ENCODE measurements around the gene CT45A9.
"Not testable (repeated sequence)": the region's sequence is repeated elsewhere in the genome, so short reads cannot be mapped to it uniquely, and the experiment has no call there.

CT45A9 gene, protein sequence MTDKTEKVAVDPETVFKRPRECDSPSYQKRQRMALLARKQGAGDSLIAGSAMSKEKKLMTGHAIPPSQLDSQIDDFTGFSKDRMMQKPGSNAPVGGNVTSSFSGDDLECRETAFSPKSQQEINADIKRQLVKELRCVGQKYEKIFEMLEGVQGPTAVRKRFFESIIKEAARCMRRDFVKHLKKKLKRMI

DNA sequence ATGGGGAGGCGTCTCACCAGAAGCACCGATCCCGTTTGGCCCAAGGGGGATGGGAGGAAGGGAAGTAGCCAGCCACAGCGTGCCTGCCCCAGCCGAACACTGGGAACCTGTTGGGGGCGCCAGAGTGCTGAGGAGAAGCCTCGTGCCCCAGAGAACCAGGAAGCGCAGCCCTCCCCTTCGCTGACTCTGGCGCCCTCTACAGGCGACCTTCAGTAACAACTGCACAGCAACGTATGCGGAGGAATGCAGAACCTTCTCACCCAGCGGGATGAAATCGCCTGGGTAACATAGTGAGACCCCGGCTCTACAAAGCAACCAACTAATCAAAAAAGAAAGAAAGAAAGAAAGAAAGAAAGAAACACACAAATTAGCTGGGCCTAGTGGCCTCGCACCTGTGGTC is at the start of gene CT45A9:
TSS of gene CT45A9 (minus strand) at position 101 of the 400 bp plus-strand sequence. CDS start 3,751 bp downstream, outside the sequence.
- H3K36me3 ChIP-seq (ENCODE audit: control insufficient read depth in 2 of 2, insufficient read depth in 2 of 2, low read length in 2 of 2); H3K9ac ChIP-seq (ENCODE audit: low read depth in 1 of 2, low read length in 2 of 2); H3K27ac ChIP-seq (ENCODE audit: low read depth in 2 of 2, low read length in 2 of 2); H3K4me3 ChIP-seq (ENCODE audit: low read length in 2 of 2); H3K27me3 ChIP-seq (ENCODE audit: control insufficient read depth in 2 of 2, insufficient read depth in 2 of 2, low read length in 2 of 2); H3K9me3 ChIP-seq (ENCODE audit: control insufficient read depth in 2 of 2, low read length in 2 of 2); H3K4me1 ChIP-seq (ENCODE audit: control insufficient read depth in 2 of 2, insufficient read depth in 2 of 2, low read length in 2 of 2): not testable (repeated sequence)

DNA sequence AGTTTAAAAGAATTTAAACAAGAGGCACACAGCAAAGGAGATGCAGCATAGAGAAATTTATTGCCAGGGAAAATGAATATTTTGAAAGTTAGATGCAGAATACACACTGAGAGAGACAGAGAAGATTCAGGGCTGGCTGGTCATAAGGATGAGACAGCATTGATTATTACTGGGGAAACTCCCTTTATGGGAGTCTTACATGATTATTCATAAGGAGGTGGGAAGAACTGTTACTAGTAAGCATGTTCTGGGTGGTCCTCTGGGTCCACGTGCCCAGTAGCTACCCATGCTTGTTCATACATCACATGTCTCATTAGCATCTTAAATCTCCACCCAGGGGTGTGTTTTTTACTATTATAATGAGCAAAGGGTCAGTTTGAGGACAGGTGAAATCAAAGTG is 48.9 kb upstream of the CT45A9 start:
- H3K27ac ChIP-seq (ENCODE audit: low read depth in 2 of 2, low read length in 2 of 2); H3K4me3 ChIP-seq (ENCODE audit: low read length in 2 of 2); H3K9ac ChIP-seq (ENCODE audit: low read depth in 1 of 2, low read length in 2 of 2); H3K9me3 ChIP-seq (ENCODE audit: control insufficient read depth in 2 of 2, low read length in 2 of 2); H3K36me3 ChIP-seq (ENCODE audit: control insufficient read depth in 2 of 2, insufficient read depth in 2 of 2, low read length in 2 of 2); H3K4me1 ChIP-seq (ENCODE audit: control insufficient read depth in 2 of 2, insufficient read depth in 2 of 2, low read length in 2 of 2); H3K27me3 ChIP-seq (ENCODE audit: control insufficient read depth in 2 of 2, insufficient read depth in 2 of 2, low read length in 2 of 2): not testable (repeated sequence)

DNA sequence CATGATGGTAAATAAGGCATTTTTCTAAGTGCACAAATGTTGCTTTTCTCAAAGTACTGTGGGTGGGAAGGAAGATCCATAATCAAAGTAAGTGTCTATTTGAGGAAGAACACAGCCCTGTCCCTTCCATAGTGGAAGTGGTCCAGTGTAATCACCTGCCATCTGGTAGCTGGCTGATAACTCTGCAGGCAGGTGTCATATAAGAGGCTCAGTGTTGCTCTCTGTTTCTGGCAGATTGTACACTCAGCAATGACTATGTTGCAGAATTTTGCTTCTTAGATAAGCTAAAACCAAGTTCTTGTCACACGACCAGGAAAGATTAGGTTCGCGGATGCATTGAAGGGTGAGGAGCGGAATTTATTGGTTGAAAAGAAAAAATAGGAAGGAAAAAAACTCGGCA is 42.8 kb upstream of the CT45A9 start:
- Histone ChIP-seq H3K4me1 (ENCODE audit: control insufficient read depth in 2 of 2, insufficient read depth in 2 of 2, low read length in 2 of 2) (no peaks in the 10 kb centered on the region), H3K27ac (ENCODE audit: low read depth in 2 of 2, low read length in 2 of 2) (no peak overlapping the region), H3K9ac (ENCODE audit: low read depth in 1 of 2, low read length in 2 of 2) (no peak overlapping the region), H3K9me3 (ENCODE audit: control insufficient read depth in 2 of 2, low read length in 2 of 2) (no peaks in the 10 kb centered on the region), H3K4me3 (ENCODE audit: low read length in 2 of 2) (no peak overlapping the region), H3K36me3 (ENCODE audit: control insufficient read depth in 2 of 2, insufficient read depth in 2 of 2, low read length in 2 of 2) (no peaks in the 10 kb centered on the region), H3K27me3 (ENCODE audit: control insufficient read depth in 2 of 2, insufficient read depth in 2 of 2, low read length in 2 of 2) (no peaks in the 10 kb centered on the region)

DNA sequence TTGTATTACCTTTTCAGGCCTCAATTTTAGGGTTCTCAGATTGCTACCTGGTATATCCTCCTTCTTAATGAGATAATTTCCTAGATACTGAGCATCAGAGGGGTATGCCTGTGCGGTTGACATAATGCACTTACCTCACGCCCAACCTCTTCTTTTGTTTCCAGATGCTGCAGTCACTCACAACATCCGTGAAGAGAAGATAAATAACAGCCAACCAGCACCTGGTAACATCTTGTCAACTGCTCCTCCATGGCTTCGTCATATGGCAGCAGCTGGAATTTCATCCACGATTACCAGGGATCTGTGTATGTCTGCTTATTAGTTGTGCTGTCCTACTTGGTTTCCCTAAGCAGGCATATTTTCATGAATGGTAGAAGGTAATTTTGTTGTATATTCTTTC is 38.6 kb upstream of the CT45A9 start:
- no peaks in the 10 kb centered on the region for H3K4me1 ChIP-seq (ENCODE audit: control insufficient read depth in 2 of 2, insufficient read depth in 2 of 2, low read length in 2 of 2)
- no peak overlapping the region for H3K9ac ChIP-seq (ENCODE audit: low read depth in 1 of 2, low read length in 2 of 2)
- H3K27ac ChIP-seq (ENCODE audit: low read depth in 2 of 2, low read length in 2 of 2): no peak overlapping the region
- no peaks in the 10 kb centered on the region for H3K27me3 ChIP-seq (ENCODE audit: control insufficient read depth in 2 of 2, insufficient read depth in 2 of 2, low read length in 2 of 2)
- no peaks in the 10 kb centered on the region for H3K36me3 ChIP-seq (ENCODE audit: control insufficient read depth in 2 of 2, insufficient read depth in 2 of 2, low read length in 2 of 2)
- H3K9me3 ChIP-seq (ENCODE audit: control insufficient read depth in 2 of 2, low read length in 2 of 2): no peaks in the 10 kb centered on the region
- no peak overlapping the region for H3K4me3 ChIP-seq (ENCODE audit: low read length in 2 of 2)

DNA sequence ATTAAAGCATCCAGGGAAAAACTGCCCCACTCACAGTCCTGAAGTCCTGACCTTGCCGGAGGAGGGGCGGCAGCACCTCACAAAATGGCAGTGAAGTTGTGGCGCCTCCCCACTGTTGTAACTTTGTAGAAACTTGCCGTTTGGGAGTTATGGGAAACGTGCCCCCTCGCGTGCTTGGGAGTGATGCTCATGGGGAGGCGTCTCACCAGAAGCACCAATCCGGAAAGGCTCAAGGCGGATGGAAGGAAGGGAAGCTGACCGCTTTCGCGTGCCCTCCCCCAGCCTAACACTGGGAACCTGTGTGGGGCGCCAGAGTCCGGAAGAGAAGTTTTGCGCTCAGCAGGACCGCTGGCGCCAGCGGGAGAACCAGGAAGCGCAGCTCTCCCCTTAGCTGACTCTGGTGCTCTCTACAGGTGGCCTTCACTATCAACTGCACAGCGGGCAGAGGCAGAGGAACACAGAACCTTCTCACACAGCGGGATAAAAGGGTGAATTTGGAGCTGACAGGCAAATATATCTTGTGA is 21.7 kb upstream of the CT45A9 start, which contains the start of the genes CT45A10 and SAGE1:
TSS of gene CT45A10 (minus strand) at position 151 of the 524 bp plus-strand sequence. CDS start 8,100 bp downstream, outside the sequence.
TSS of gene SAGE1 (plus strand) at position 423 of the 524 bp plus-strand sequence. CDS start 2,527 bp downstream, outside the sequence.
- Histone ChIP-seq H3K9ac (ENCODE audit: low read depth in 1 of 2, low read length in 2 of 2) (no peak within 1 kb of the TSS), H3K4me1 (ENCODE audit: control insufficient read depth in 2 of 2, insufficient read depth in 2 of 2, low read length in 2 of 2) (no peaks in the 10 kb centered on the region), H3K4me3 (ENCODE audit: low read length in 2 of 2) (no peak within 1 kb of the TSS), H3K36me3 (ENCODE audit: control insufficient read depth in 2 of 2, insufficient read depth in 2 of 2, low read length in 2 of 2) (no peaks in the 10 kb centered on the region), H3K27ac (ENCODE audit: low read depth in 2 of 2, low read length in 2 of 2) (no peak within 1 kb of the TSS), H3K27me3 (ENCODE audit: control insufficient read depth in 2 of 2, insufficient read depth in 2 of 2, low read length in 2 of 2) (no peaks in the 10 kb centered on the region), H3K9me3 (ENCODE audit: control insufficient read depth in 2 of 2, low read length in 2 of 2) (no peaks in the 10 kb centered on the region)

DNA sequence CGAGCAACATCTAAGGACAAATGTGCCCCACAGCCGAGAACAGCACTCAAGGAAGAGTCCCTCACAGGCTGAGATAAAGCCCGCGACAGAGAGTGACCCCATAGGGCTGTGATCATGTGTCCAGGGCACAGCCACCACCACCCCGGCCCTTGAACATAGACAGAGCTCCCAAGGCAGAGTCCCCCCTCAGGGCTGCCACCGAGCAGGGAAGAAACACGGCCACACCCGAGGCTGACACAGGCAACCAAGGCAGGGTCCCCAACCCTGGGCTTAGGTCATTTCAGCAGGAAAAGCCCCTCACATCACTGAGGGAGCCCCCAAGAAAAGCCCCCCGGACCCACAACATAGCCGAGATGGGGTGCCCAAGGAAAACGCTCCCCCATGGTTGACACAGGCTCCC is 21.2 kb upstream of the CT45A9 start:
- Histone ChIP-seq H3K9ac (ENCODE audit: low read depth in 1 of 2, low read length in 2 of 2) (no peak overlapping the region), H3K27me3 (ENCODE audit: control insufficient read depth in 2 of 2, insufficient read depth in 2 of 2, low read length in 2 of 2) (no peaks in the 10 kb centered on the region), H3K27ac (ENCODE audit: low read depth in 2 of 2, low read length in 2 of 2) (no peak overlapping the region), H3K4me1 (ENCODE audit: control insufficient read depth in 2 of 2, insufficient read depth in 2 of 2, low read length in 2 of 2) (no peaks in the 10 kb centered on the region), H3K4me3 (ENCODE audit: low read length in 2 of 2) (no peak overlapping the region), H3K9me3 (ENCODE audit: control insufficient read depth in 2 of 2, low read length in 2 of 2) (no peaks in the 10 kb centered on the region), H3K36me3 (ENCODE audit: control insufficient read depth in 2 of 2, insufficient read depth in 2 of 2, low read length in 2 of 2) (no peaks in the 10 kb centered on the region)

DNA sequence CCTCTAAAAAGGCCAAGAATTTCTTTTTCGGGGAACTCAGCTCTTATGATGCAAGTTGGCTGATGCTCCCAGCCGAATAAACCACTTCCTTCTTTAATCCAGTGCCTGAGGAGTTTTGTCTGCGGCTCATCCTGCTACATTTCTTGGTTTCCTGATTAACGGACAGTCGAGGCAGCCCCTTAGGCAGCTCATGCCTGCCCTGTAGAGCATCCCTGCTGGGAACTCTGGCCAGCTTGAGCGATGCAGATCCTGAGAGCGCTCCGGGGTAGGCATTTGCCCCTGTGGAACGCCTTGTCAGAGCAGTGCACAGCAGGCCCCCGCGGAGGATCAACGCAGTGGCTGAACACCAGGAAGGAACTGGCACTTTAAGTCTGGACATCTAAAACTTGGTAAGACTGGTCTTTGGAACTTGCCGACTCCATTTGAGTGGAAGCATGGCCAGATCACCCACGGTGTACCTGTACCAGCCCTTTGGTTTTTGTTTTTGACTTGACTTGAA is 18.5 kb upstream of the CT45A9 start:
- Histone ChIP-seq H3K9ac (ENCODE audit: low read depth in 1 of 2, low read length in 2 of 2) (no peak overlapping the region), H3K27me3 (ENCODE audit: control insufficient read depth in 2 of 2, insufficient read depth in 2 of 2, low read length in 2 of 2) (no peaks in the 10 kb centered on the region), H3K9me3 (ENCODE audit: control insufficient read depth in 2 of 2, low read length in 2 of 2) (no peaks in the 10 kb centered on the region), H3K27ac (ENCODE audit: low read depth in 2 of 2, low read length in 2 of 2) (no peak overlapping the region), H3K4me3 (ENCODE audit: low read length in 2 of 2) (no peak overlapping the region), H3K36me3 (ENCODE audit: control insufficient read depth in 2 of 2, insufficient read depth in 2 of 2, low read length in 2 of 2) (no peaks in the 10 kb centered on the region), H3K4me1 (ENCODE audit: control insufficient read depth in 2 of 2, insufficient read depth in 2 of 2, low read length in 2 of 2) (no peaks in the 10 kb centered on the region)

DNA sequence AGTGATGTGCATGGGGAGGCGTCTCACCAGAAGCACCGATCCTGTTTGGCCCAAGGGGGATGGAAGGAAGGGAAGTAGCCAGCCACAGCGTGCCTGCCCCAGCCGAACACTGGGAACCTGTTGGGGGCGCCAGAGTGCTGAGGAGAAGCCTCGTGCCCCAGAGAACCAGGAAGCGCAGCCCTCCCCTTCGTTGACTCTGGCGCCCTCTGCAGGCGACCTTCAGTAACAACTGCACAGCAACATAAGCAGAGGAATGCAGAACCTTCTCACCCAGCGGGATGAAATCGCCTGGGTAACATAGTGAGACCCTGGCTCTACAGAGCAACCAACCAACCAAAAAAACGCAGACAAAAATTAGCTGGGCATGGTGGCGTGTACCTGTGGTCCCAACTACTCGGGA is 17.4 kb upstream of the CT45A9 start:
- H3K36me3 ChIP-seq (ENCODE audit: control insufficient read depth in 2 of 2, insufficient read depth in 2 of 2, low read length in 2 of 2); H3K4me1 ChIP-seq (ENCODE audit: control insufficient read depth in 2 of 2, insufficient read depth in 2 of 2, low read length in 2 of 2); H3K27ac ChIP-seq (ENCODE audit: low read depth in 2 of 2, low read length in 2 of 2); H3K9ac ChIP-seq (ENCODE audit: low read depth in 1 of 2, low read length in 2 of 2); H3K27me3 ChIP-seq (ENCODE audit: control insufficient read depth in 2 of 2, insufficient read depth in 2 of 2, low read length in 2 of 2); H3K4me3 ChIP-seq (ENCODE audit: low read length in 2 of 2); H3K9me3 ChIP-seq (ENCODE audit: control insufficient read depth in 2 of 2, low read length in 2 of 2): not testable (repeated sequence)

DNA sequence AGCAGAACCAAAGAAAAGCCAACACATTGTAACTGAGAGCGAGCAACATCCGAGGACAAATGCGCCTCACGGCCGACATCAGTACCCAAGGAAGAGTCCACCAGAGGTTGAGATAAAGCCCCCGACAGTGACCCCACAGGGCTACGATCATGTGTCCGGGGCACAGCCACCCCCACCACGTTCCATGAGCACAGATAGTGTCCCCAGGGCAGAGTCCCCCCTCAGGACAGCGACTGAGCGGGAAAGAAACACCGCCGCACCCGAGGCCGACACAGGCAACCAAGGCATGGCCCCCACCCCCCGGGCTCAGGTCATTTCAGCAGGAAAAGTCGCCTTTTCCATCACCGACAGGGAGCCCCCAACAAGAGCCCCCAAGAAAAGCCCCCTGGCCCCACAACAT is 16.6 kb upstream of the CT45A9 start:
- not testable (repeated sequence) for H3K27me3 ChIP-seq (ENCODE audit: control insufficient read depth in 2 of 2, insufficient read depth in 2 of 2, low read length in 2 of 2); H3K36me3 ChIP-seq (ENCODE audit: control insufficient read depth in 2 of 2, insufficient read depth in 2 of 2, low read length in 2 of 2); H3K4me3 ChIP-seq (ENCODE audit: low read length in 2 of 2); H3K9ac ChIP-seq (ENCODE audit: low read depth in 1 of 2, low read length in 2 of 2); H3K9me3 ChIP-seq (ENCODE audit: control insufficient read depth in 2 of 2, low read length in 2 of 2); H3K27ac ChIP-seq (ENCODE audit: low read depth in 2 of 2, low read length in 2 of 2); H3K4me1 ChIP-seq (ENCODE audit: control insufficient read depth in 2 of 2, insufficient read depth in 2 of 2, low read length in 2 of 2)

DNA sequence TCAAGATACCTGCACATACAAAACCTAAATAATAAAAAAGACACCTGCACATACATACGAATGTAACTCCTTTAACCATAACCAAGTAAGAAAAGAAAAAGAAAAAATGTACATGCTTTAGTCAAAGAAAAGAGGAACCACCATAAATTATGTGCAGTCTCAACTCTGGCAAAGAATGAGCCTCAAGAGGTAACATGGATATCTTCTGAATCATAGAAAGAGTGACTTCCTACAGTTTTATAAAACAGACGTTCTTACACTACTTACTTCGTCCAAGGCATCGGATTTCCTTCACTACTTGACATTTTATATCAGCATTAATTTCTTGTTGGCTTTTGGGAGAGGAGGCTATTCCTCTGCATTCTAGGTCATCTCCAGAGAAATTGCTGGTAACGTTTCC is 11.1 kb upstream of the CT45A9 start:
- not testable (repeated sequence) for H3K4me3 ChIP-seq (ENCODE audit: low read length in 2 of 2); H3K9me3 ChIP-seq (ENCODE audit: control insufficient read depth in 2 of 2, low read length in 2 of 2); H3K27ac ChIP-seq (ENCODE audit: low read depth in 2 of 2, low read length in 2 of 2); H3K4me1 ChIP-seq (ENCODE audit: control insufficient read depth in 2 of 2, insufficient read depth in 2 of 2, low read length in 2 of 2); H3K27me3 ChIP-seq (ENCODE audit: control insufficient read depth in 2 of 2, insufficient read depth in 2 of 2, low read length in 2 of 2); H3K36me3 ChIP-seq (ENCODE audit: control insufficient read depth in 2 of 2, insufficient read depth in 2 of 2, low read length in 2 of 2); H3K9ac ChIP-seq (ENCODE audit: low read depth in 1 of 2, low read length in 2 of 2)

All from mucosa of rectum (tissue), 2 donors.